Activated CD8-positive, alpha-beta T cell treated with anti-CD3 and anti-CD28 coated beads, Interleukin-2, amount 10 ng/mL, durations not matched to agents 7 days and 5 days (primary cell): ENCODE results near the gene BYSL. TPM values are rescaled to one million over a fixed set of nuclear protein-coding genes. Genes with fewer than 3 reads are reported as not detected.

Source experiments
- ATAC-seq: fragments of 150-1000 bp; cut with Tn5 transposase; one replicate; pipeline ENCODE4 v1.10.0; 2021; ENCODE audit warnings: moderate library complexity
- CTCF ChIA-PET: fragments of 350-600 bp; sonication (Branson Sonifier 250); formaldehyde crosslinking; loops from one replicate; lab custom pipeline; 2021; ENCODE audit warnings: antibody characterized with exemption; lab: Charles Lee
- POLR2A ChIA-PET: fragments of 350-600 bp; sonication (Branson Sonifier 250); formaldehyde crosslinking; loops from one replicate; lab custom pipeline; 2021; ENCODE audit warnings: antibody characterized with exemption; lab: Charles Lee
- DNase-seq: peaks from one replicate; pipeline ENCODE4 v3.0.0-alpha.2; 2020
- H3K27ac Mint-ChIP-seq: one replicate; pipeline ENCODE4 v1.8.0; 2021; ENCODE audit warnings: mild to moderate bottlenecking, mixed read lengths
- H3K27me3 Mint-ChIP-seq: one replicate; pipeline ENCODE4 v1.8.0; 2021; ENCODE audit warnings: low read depth, mixed read lengths
- H3K36me3 Mint-ChIP-seq: one replicate; pipeline ENCODE4 v1.8.0; 2021; ENCODE audit warnings: low read depth, mixed read lengths
- H3K4me1 Mint-ChIP-seq: one replicate; pipeline ENCODE4 v1.8.0; 2021; ENCODE audit warnings: low read depth, mixed read lengths
- H3K4me3 Mint-ChIP-seq: one replicate; pipeline ENCODE4 v1.8.0; 2021; ENCODE audit warnings: mild to moderate bottlenecking, mixed read lengths
- H3K9me3 Mint-ChIP-seq: one replicate; pipeline ENCODE4 v1.8.0; 2022; ENCODE audit warnings: mixed read lengths; ENCODE audit not compliant: insufficient read depth
- total RNA-seq, 2 experiments: library from RNA; stranded (reverse); gene quantifications; one replicate each; pipeline ENCODE4 v1.2.3, GENCODE V29; 2021

Gene BYSL
- total RNA-seq, 2 experiments from 2014 or later, result 39.4 to 43.1 TPM

GRCh38 chr6:41936073-41936837, 15.0 kb downstream of the BYSL start:
- peak overlapping the region; percentile 99 for H3K4me3 Mint-ChIP-seq
- no peaks in the 10 kb centered on the region for H3K9me3 Mint-ChIP-seq
- ChIA-PET POLR2A (interaction anchor here (0.5 to 13.1 kb wide), 12 partner anchors 13 to 150 kb away, joined by 3 to 372 read pairs (median 4); partner anchors contain the start of genes BYSL, MED20 and TAF8), CTCF (interaction anchor here (0.7 to 19.0 kb wide), 19 partner anchors 9 to 167 kb away, joined by 3 to 451 read pairs (median 5); partner anchors contain the start of genes BYSL, MED20, TAF8 and TOMM6)
- H3K27ac Mint-ChIP-seq, result peak overlapping the region; percentile 92
- H3K4me1 Mint-ChIP-seq, result peaks cover 64% of the 10 kb centered on the region
- DNase-seq (peak; percentile 98), ATAC-seq (peak; percentile 75)
- H3K36me3 Mint-ChIP-seq, result peaks cover 93% of the 10 kb centered on the region
- H3K27me3 Mint-ChIP-seq, result no peaks in the 10 kb centered on the region

- Mint-ChIP-seq H3K36me3 (peaks cover 85% of the 10 kb centered on the region), H3K9me3 (no peaks in the 10 kb centered on the region), H3K4me1 (peaks cover 61% of the 10 kb centered on the region), H3K27ac (peak overlapping the region; percentile 97), H3K4me3 (peak overlapping the region; percentile 99), H3K27me3 (no peaks in the 10 kb centered on the region)
- ATAC-seq (no peak), DNase-seq (no peak)
- POLR2A ChIA-PET, result interaction anchor here (1.5 to 13.1 kb wide), 6 partner anchors 9 to 106 kb away, joined by 3 to 372 read pairs (median 50); partner anchors contain the start of genes BYSL, MED20 and TAF8
- CTCF ChIA-PET, result interaction anchor here (1.3 to 19.0 kb wide), 8 partner anchors 14 to 277 kb away, joined by 4 to 451 read pairs (median 12); partner anchors contain the start of genes BYSL, MED20, TAF8 and TOMM6
Observed at GRCh38 chr6:41937472-41937860, 16.2 kb downstream of the BYSL start.

DNA sequence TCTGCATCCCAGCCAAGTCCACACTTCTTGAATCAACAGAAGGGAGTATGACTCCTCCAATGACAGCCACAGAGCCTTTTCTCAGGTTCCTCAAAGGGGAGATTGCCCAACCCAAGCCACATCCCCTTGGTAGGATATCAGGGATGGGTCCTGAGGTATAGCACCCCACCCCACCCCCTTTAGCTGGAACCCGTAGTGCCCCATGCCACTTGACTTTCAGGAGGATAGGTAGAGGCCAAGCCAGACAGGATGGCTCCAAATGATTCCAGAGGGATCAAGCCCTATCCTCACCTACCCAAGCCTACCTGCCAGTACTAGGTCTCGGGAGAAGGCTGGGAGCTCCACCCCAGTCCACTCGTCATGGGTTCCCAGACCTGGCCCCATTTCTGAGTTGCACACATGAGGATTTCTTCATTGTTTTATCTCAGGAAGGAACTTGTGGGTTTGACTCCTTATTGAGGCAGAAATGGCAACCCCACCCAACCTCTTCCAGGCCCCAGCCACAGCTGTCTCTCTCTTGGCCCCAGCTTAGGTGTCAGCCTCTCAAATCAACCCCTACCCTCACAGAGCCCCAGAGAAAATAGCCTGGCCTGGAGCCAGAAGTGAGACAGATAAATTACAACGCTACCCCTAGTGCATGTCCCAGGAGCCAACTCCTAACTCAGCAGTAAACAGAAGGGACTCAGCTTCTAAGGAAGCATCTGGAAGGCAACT, 16.7 kb downstream of the BYSL start:
- DNase-seq, result peak; percentile 73

DNA sequence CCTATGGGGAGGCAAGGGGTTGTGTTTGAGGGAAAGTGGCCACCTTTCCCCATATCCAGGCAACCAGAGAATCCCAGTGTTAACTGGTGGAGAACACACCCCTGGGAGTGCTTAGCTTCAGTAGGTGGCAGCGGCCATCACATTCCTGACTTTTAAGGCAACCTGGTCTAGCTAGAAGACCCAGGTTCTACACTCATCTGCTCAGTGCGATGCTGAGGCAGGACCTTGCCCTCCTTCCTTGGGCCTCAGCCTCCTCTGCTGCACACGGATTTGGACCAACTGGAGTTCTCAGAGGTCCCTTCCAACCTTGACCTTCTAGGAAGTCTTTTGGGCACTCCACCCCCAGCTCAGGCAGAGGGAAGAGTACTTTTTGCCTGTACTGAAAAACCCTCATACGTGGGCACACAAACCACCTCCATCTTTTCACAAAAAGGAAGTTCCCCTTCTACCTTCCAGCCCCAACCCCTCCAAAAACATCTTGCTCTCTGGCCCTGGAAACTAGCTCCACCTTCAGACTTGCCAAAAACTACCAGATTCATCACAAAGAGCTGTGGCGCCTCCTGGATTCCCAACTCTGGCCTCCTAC, 17.4 kb downstream of the BYSL start:
- no peaks in the 10 kb centered on the region for H3K27me3 Mint-ChIP-seq
- H3K9me3 Mint-ChIP-seq, result no peaks in the 10 kb centered on the region
- H3K27ac Mint-ChIP-seq, result peak overlapping the region; percentile 97
- peak overlapping the region; percentile 99 for H3K4me3 Mint-ChIP-seq
- H3K36me3 Mint-ChIP-seq, result peaks cover 76% of the 10 kb centered on the region
- DNase-seq (no peak), ATAC-seq (no peak)
- H3K4me1 Mint-ChIP-seq, result peaks cover 63% of the 10 kb centered on the region
- POLR2A ChIA-PET, result interaction anchor here (1.2 to 13.1 kb wide), 9 partner anchors 8 to 151 kb away, joined by 4 to 372 read pairs (median 14); partner anchors contain the start of genes BYSL, MED20, TAF8 and TOMM6
- CTCF ChIA-PET, result interaction anchor here (0.7 to 19.0 kb wide), 16 partner anchors 16 to 276 kb away, joined by 3 to 451 read pairs (median 6); partner anchors contain the start of genes BYSL, MED20, TAF8 and TOMM6

More for the DNA sequence above, 16.7 kb downstream of the BYSL start:
- Mint-ChIP-seq H3K9me3 (no peaks in the 10 kb centered on the region), H3K4me3 (peak overlapping the region; percentile 99), H3K27me3 (no peaks in the 10 kb centered on the region), H3K4me1 (peaks cover 62% of the 10 kb centered on the region), H3K36me3 (peaks cover 80% of the 10 kb centered on the region), H3K27ac (peak overlapping the region; percentile 97)
- CTCF ChIA-PET, result interaction anchor here (0.7 to 19.0 kb wide), 12 partner anchors 15 to 277 kb away, joined by 3 to 451 read pairs (median 6); partner anchors contain the start of genes BYSL, MED20, TAF8 and TOMM6
- POLR2A ChIA-PET, result interaction anchor here (0.6 to 13.1 kb wide), 11 partner anchors 7 to 151 kb away, joined by 4 to 372 read pairs (median 9); partner anchors contain the start of genes BYSL, MED20, TAF8 and TOMM6
- no peak for ATAC-seq

GRCh38 chr6:41939176-41939847, 18.0 kb downstream of the BYSL start:
- ChIA-PET POLR2A (interaction anchor here (0.8 to 13.1 kb wide), 15 partner anchors 9 to 153 kb away, joined by 3 to 372 read pairs (median 9); partner anchors contain the start of genes BYSL, MED20, TAF8 and TOMM6), CTCF (interaction anchor here (0.7 to 19.0 kb wide), 16 partner anchors 11 to 165 kb away, joined by 3 to 451 read pairs (median 6); partner anchors contain the start of genes BYSL, MED20, TAF8 and TOMM6)
- DNase-seq (peak; percentile 60), ATAC-seq (no peak)
- H3K36me3 Mint-ChIP-seq, result peaks cover 70% of the 10 kb centered on the region
- no peaks in the 10 kb centered on the region for H3K9me3 Mint-ChIP-seq
- H3K4me3 Mint-ChIP-seq, result peak overlapping the region; percentile 99
- no peaks in the 10 kb centered on the region for H3K27me3 Mint-ChIP-seq
- peak overlapping the region; percentile 97 for H3K27ac Mint-ChIP-seq
- H3K4me1 Mint-ChIP-seq, result peaks cover 60% of the 10 kb centered on the region

DNA sequence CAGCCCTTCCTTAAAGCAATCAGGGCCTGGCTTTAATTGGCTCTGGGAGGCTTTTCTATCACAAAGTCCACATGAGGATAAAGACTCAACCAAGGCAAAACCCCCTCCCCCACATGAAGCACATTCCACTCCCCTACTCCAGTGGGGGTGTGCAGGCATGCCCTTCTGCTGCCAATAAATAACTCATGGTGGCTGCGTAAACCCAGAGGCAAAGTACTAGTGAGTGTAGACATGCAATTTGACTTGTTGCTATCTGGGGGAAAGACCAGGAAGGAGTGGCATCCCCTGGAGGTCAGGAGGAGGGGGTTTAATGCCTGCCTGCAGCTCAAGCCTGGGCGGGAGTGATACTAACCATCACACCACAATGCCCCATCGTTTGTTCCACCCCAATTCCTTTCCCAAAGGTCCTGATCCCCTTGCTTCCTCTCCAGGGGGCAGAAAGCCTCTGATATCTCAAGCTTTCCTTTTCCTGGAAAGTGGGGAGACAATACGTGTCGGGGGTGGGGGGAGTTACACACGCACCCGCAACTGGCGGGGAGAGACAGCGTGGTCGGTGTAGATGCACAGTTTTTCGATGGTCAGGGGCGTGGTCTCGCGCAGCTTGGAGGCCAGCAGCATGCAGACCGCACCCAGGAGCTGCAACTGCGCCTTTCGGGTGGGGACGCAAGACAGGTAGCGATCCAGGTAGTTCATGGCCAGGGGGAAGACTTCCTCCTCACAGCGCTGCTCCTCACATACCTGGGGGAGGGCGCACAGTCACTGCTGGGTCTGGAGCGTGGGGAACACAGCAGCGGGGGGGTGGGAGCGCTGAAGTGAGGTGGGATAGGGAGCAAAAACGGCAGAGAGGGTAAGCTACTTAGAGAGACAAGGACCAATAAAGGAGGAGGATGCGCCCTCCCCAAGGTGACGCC, 18.8 kb downstream of the BYSL start:
- peaks cover 60% of the 10 kb centered on the region for H3K4me1 Mint-ChIP-seq
- CTCF ChIA-PET, result interaction anchor here (1.0 to 19.0 kb wide), 14 partner anchors 12 to 164 kb away, joined by 3 to 451 read pairs (median 6); partner anchors contain the start of genes BYSL, MED20, TAF8 and TOMM6

GRCh38 chr6:41940759-41941279, 19.5 kb downstream of the BYSL start:
- ChIA-PET CTCF (interaction anchor here (1.0 to 19.0 kb wide), 10 partner anchors 13 to 164 kb away, joined by 3 to 451 read pairs (median 7); partner anchors contain the start of genes BYSL, MED20, TAF8 and TOMM6), POLR2A (interaction anchor here (0.6 to 13.1 kb wide), 16 partner anchors 10 to 154 kb away, joined by 3 to 372 read pairs (median 8); partner anchors contain the start of genes BYSL, MED20, TAF8 and TOMM6)
- ATAC-seq, result peak; percentile 11
- Mint-ChIP-seq H3K4me3 (peak overlapping the region; percentile 99), H3K4me1 (peaks cover 60% of the 10 kb centered on the region), H3K27me3 (no peaks in the 10 kb centered on the region), H3K27ac (peak overlapping the region; percentile 97), H3K36me3 (peaks cover 55% of the 10 kb centered on the region), H3K9me3 (no peaks in the 10 kb centered on the region)
- DNase-seq, result peak; percentile 86

More for the DNA sequence above, 18.8 kb downstream of the BYSL start:
- H3K4me3 Mint-ChIP-seq, result peak overlapping the region; percentile 99
- peak; percentile 29 for ATAC-seq
- H3K27me3 Mint-ChIP-seq, result no peaks in the 10 kb centered on the region
- DNase-seq, result peak; percentile 83
- no peaks in the 10 kb centered on the region for H3K9me3 Mint-ChIP-seq
- peak overlapping the region; percentile 97 for H3K27ac Mint-ChIP-seq
- H3K36me3 Mint-ChIP-seq, result peaks cover 62% of the 10 kb centered on the region
- POLR2A ChIA-PET, result interaction anchor here (0.6 to 13.1 kb wide), 16 partner anchors 10 to 154 kb away, joined by 3 to 372 read pairs (median 6); partner anchors contain the start of genes BYSL, MED20, TAF8 and TOMM6

DNA sequence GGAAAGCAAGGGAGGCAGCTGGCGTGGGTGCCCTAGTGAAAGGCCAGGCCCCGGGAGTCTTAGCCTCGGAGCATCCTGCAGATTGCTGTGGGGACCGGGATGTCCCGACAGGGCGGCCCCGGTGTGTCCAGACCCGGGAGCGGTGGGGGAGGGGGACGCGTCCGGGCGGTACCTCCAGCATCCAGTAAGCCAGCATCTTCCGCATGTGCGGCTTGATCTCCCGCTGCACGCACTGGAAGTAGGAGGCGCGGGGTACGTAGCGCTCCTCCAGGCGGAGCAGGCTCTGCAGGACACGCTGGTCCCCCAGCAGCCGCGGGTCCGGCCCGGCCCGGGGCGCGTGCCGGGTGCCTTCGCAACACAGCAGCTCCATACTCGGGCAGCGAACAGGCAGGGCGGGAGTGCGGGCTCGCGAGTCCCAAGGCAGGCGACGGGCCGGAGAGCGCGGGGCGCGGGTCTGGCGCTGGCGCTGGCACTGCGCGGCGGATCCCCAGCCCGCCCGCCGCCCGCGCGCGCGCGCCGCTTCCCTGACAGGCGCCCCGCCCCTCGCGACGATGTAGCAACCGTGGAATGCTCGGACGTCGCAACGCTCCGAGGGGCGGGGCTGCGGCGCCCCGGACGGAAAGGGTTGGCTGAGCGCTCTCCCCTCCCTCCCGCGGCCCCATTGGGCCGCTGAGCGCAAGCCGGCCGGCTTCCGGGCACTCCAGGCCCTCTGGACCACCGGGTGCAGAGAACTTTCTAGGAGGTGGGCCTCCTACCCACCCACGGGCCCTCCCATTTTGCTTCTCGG, 20.2 kb downstream of the BYSL start, which contains the start of gene CCND3:
Gene CCND3 (minus strand): TSS at position 529 of the 787 bp plus-strand sequence. CDS start 159 bp downstream, at position 370.
- H3K27ac Mint-ChIP-seq, result peak within 1 kb of the TSS; percentile 97
- POLR2A ChIA-PET, result interaction anchor here (0.6 to 13.1 kb wide), 17 partner anchors 9 to 155 kb away, joined by 3 to 372 read pairs (median 4); partner anchors contain the start of genes BYSL, MED20 and TAF8
- H3K4me1 Mint-ChIP-seq, result peaks cover 58% of the 10 kb centered on the region
- H3K9me3 Mint-ChIP-seq, result no peaks in the 10 kb centered on the region
- peak within 1 kb of the TSS; percentile 99 for H3K4me3 Mint-ChIP-seq
- no peaks in the 10 kb centered on the region for H3K27me3 Mint-ChIP-seq
- peak; percentile 80 for ATAC-seq
- peak; percentile 93 for DNase-seq
- CTCF ChIA-PET, result interaction anchor here (0.9 to 19.0 kb wide), 7 partner anchors 18 to 154 kb away, joined by 4 to 451 read pairs (median 8); partner anchors contain the start of genes BYSL, MED20, TAF8 and TOMM6
- peaks cover 48% of the 10 kb centered on the region for H3K36me3 Mint-ChIP-seq
